ENCODE results near the gene TSSC4. TPM values are rescaled to one million over a fixed set of nuclear protein-coding genes. Genes with fewer than 3 reads are reported as not detected.

Gene TSSC4
- polyA plus RNA-seq, 3 donors, result 28.1 to 74.6 (median 52.0) TPM

DNA sequence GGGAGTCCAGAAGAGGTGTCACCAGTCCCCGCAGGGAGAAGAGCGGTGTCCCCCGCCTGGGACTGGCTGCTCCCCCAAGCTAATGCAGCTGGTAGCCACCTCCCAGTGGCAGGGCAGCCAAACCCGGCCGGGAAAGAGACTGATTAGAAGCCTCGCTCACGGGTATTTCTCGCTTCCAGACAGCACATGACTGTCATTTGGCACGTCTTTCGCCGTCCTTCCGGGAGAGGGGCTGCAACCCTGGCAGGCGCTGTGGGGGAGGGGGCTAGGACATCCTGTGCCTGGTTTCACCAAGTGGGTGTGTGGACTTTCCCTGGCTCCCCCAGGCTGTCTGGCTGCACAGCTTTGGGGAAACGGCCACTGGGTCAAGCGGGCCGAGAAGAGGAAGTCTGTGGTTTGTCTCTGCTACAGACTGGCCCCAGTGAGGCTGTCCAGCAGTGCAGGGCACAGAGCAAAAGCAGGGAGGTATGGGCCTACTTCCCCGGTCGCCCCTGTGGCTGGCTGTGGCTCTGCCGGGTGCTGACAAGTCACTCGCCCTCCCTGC, 19.7 kb upstream of the TSSC4 start:
- H3K4me1 ChIP-seq (ENCODE audit: control insufficient read depth in 1 of 2, insufficient read depth in 2 of 2, low read length in 2 of 2), result peaks cover 60 to 69% of the 10 kb centered on the region in 2 donors
- TF ChIP-seq, protein P1, sequence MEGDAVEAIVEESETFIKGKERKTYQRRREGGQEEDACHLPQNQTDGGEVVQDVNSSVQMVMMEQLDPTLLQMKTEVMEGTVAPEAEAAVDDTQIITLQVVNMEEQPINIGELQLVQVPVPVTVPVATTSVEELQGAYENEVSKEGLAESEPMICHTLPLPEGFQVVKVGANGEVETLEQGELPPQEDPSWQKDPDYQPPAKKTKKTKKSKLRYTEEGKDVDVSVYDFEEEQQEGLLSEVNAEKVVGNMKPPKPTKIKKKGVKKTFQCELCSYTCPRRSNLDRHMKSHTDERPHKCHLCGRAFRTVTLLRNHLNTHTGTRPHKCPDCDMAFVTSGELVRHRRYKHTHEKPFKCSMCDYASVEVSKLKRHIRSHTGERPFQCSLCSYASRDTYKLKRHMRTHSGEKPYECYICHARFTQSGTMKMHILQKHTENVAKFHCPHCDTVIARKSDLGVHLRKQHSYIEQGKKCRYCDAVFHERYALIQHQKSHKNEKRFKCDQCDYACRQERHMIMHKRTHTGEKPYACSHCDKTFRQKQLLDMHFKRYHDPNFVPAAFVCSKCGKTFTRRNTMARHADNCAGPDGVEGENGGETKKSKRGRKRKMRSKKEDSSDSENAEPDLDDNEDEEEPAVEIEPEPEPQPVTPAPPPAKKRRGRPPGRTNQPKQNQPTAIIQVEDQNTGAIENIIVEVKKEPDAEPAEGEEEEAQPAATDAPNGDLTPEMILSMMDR (IDR thresholded peaks at IDR 0.05), result no peak
- peak overlapping the region; percentile 48 to 94 (median 81) for H3K27ac Mint-ChIP-seq
- peak overlapping the region; percentile 59 to 73 for H3K4me3 Mint-ChIP-seq
- intact Hi-C loops (cut with micrococcal nuclease), result no loop called here
- H4K20me1 ChIP-seq (ENCODE audit: insufficient read depth, low read length), result peaks cover 75% of the 10 kb centered on the region
- H3K27me3 ChIP-seq (ENCODE audit: control insufficient read depth in 2 of 2, insufficient read depth in 2 of 2, low read length in 2 of 2), result peaks cover 0 to 12% of the 10 kb centered on the region in 2 donors
- H3K36me3 ChIP-seq (replicated peaks in 1 of 2; ENCODE audit: control insufficient read depth in 1 of 2, insufficient read depth in 2 of 2, low read length in 2 of 2), result no peaks in the 10 kb centered on the region
- peaks cover 15 to 23% (median 17%) of the 10 kb centered on the region in 3 donors for H3K27me3 Mint-ChIP-seq (ENCODE audit: low read depth in 3 of 3)
- H3K79me2 ChIP-seq (ENCODE audit: insufficient read depth, low read length), result peaks cover 39% of the 10 kb centered on the region
- H2AFZ ChIP-seq (ENCODE audit: insufficient read depth, low read depth, low read length, poor library complexity, severe bottlenecking), result no peak overlapping the region
- peaks cover 56% of the 10 kb centered on the region for H3K4me1 Mint-ChIP-seq
- H3K4me3 ChIP-seq (replicated peaks in 1 of 3; ENCODE audit: low read depth in 2 of 3, low read length in 3 of 3), result peak overlapping the region in 1 of 3 experiments; percentile 12
- H3K4me2 ChIP-seq (replicated peaks; ENCODE audit: extremely low read depth, low read length, poor library complexity, severe bottlenecking), result peak overlapping the region; percentile 52
- peak overlapping the region; percentile 10 for H3K9ac ChIP-seq (ENCODE audit: insufficient read depth, low read length, poor library complexity, severe bottlenecking)
- H3K27ac ChIP-seq (ENCODE audit: low read depth in 1 of 2, low read length in 2 of 2), result peak overlapping the region; percentile 27 to 45
- 32% methylated on average over 20 of the region's 20 CpGs for WGBS (ENCODE audit: insufficient coverage)
- peak; percentile 80 to 91 (median 85) for DNase-seq
- peaks cover 3 to 8% of the 10 kb centered on the region in 2 donors for H3K36me3 Mint-ChIP-seq
- H3K9me3 ChIP-seq (replicated peaks in 1 of 2; ENCODE audit: control insufficient read depth in 1 of 2, insufficient read depth in 1 of 2, low read length in 2 of 2), result no peaks in the 10 kb centered on the region
- H3K9me3 Mint-ChIP-seq, result peaks cover 0 to 3% (median 0%) of the 10 kb centered on the region in 7 donors

DNA sequence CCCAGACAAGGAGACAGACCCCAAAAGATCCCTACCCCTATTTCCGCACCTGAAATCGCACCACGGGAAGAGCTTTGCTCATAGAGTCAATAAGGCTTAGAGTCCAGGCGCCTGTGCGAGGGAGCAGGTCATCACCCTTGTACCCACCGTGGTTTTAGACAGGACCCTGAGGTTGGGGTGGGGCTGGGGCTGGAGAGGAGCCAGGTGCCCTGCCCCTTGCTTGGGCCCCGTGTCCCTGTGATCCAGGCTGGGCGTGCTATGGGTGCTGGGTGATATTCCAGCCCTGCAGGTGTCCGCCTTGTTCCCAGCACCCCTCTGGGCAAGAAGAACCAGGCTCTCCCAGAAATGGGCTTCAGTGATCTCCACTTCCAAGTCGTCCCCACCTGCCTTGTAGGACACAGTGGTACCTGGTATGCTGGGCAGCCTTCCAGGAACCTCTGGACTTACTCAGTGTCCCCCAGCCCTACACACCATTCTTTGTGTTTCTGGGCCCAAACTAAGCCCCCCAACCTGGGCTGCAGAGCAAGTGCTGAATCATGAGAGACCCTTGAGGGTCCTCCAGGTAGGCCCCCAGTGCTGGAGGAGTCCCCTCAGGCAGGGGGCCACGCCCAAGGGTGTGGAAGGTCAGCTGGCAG, 18.9 kb upstream of the TSSC4 start:
- H3K4me1 ChIP-seq (ENCODE audit: control insufficient read depth in 1 of 2, insufficient read depth in 2 of 2, low read length in 2 of 2), result peaks cover 60 to 68% of the 10 kb centered on the region in 2 donors
- H3K4me3 ChIP-seq (replicated peaks in 1 of 3; ENCODE audit: low read depth in 2 of 3, low read length in 3 of 3), result peak overlapping the region in 1 of 3 experiments; percentile 12
- peaks cover 0 to 8% of the 10 kb centered on the region in 2 donors for H3K27me3 ChIP-seq (ENCODE audit: control insufficient read depth in 2 of 2, insufficient read depth in 2 of 2, low read length in 2 of 2)
- peak overlapping the region in 6 of 7 donors; percentile 48 to 90 (median 75) for H3K27ac Mint-ChIP-seq
- peak overlapping the region; percentile 52 for H3K4me2 ChIP-seq (replicated peaks; ENCODE audit: extremely low read depth, low read length, poor library complexity, severe bottlenecking)
- H3K9me3 ChIP-seq (replicated peaks in 1 of 2; ENCODE audit: control insufficient read depth in 1 of 2, insufficient read depth in 1 of 2, low read length in 2 of 2), result no peaks in the 10 kb centered on the region
- peaks cover 39% of the 10 kb centered on the region for H3K79me2 ChIP-seq (ENCODE audit: insufficient read depth, low read length)
- H2AFZ ChIP-seq (ENCODE audit: insufficient read depth, low read depth, low read length, poor library complexity, severe bottlenecking), result no peak overlapping the region
- no peak for DNase-seq
- intact Hi-C loops (cut with micrococcal nuclease), result no loop called here
- H3K36me3 Mint-ChIP-seq, result peaks cover 3 to 4% of the 10 kb centered on the region in 2 donors
- no peaks in the 10 kb centered on the region for H3K36me3 ChIP-seq (replicated peaks in 1 of 2; ENCODE audit: control insufficient read depth in 1 of 2, insufficient read depth in 2 of 2, low read length in 2 of 2)
- peaks cover 0 to 3% (median 0%) of the 10 kb centered on the region in 7 donors for H3K9me3 Mint-ChIP-seq
- H3K27ac ChIP-seq (ENCODE audit: low read depth in 1 of 2, low read length in 2 of 2), result peak overlapping the region in 1 of 2 donors; percentile 45
- H4K20me1 ChIP-seq (ENCODE audit: insufficient read depth, low read length), result peaks cover 82% of the 10 kb centered on the region
- TF ChIP-seq, protein P1 (IDR thresholded peaks at IDR 0.05), result no peak
- peaks cover 11 to 17% (median 14%) of the 10 kb centered on the region in 3 donors for H3K27me3 Mint-ChIP-seq (ENCODE audit: low read depth in 3 of 3)
- no peak overlapping the region for H3K9ac ChIP-seq (ENCODE audit: insufficient read depth, low read length, poor library complexity, severe bottlenecking)
- H3K4me3 Mint-ChIP-seq, result peak overlapping the region in 1 of 2 donors; percentile 73
- 88% methylated on average over 5 of the region's 11 CpGs for WGBS (ENCODE audit: insufficient coverage)
- peaks cover 59% of the 10 kb centered on the region for H3K4me1 Mint-ChIP-seq
